ENCODE measurements around the gene TRIM71. TPM values are rescaled to one million over a fixed set of nuclear protein-coding genes. Genes with fewer than 3 reads are reported as not detected.

TRIM71 gene
- total RNA-seq, 1 donor from 2014 or later, result 0.07 TPM

DNA sequence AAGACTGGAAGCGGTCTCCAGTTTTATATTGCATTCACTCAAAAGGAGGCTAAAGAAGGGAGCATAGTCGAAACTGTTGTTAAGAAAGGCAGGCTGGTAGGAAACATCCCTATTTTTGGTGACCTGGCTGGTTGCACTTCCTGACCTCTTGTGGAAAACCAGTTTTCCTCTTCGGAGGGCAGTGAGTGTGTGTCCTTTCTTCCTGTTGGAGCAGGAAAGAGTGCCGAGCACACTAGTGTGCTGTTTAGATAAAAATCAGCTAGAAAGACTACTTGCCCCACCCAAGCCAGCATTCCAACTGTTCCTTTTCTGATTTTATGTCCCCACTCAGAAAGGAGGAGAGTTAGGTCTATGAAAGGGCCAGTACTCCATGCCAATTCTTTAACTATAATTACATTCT lies 68.5 kb downstream of the TRIM71 start:
- peaks cover 36% of the 10 kb centered on the region for H3K27me3 Mint-ChIP-seq
- no peak for DNase-seq
- no peaks in the 10 kb centered on the region for H3K36me3 Mint-ChIP-seq (ENCODE audit: low read depth)
- intact Hi-C loops (cut with micrococcal nuclease), result no loop called here
- H3K4me3 Mint-ChIP-seq, result no peak overlapping the region
- H3K4me1 Mint-ChIP-seq, result peaks cover 13% of the 10 kb centered on the region
- H3K9me3 Mint-ChIP-seq, result no peaks in the 10 kb centered on the region
- H3K27ac Mint-ChIP-seq, result no peak overlapping the region

DNA sequence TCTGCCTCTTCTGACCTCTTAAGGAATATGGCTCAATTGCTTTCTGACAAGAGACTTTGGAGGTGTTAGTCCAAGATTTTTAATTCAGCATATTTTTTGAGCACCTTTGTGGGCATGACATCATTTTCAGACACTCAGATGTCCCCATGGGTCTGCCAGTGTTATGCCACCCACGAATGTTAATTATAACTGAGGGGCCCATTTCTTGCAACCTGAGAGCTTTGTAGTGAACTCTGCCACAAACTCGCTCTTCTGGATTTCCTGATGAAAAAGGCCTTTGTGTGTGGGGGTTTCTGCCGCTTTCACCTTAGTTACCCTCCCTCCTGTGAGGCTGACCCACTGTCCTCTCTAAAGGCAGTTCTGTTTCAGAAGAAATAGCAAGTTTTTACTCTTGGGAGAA lies 69.1 kb downstream of the TRIM71 start:
- H3K27ac Mint-ChIP-seq, result no peak overlapping the region
- H3K36me3 Mint-ChIP-seq (ENCODE audit: low read depth), result no peaks in the 10 kb centered on the region
- no peaks in the 10 kb centered on the region for H3K9me3 Mint-ChIP-seq
- peaks cover 13% of the 10 kb centered on the region for H3K4me1 Mint-ChIP-seq
- H3K27me3 Mint-ChIP-seq, result peaks cover 33% of the 10 kb centered on the region
- intact Hi-C loops (cut with micrococcal nuclease), result no loop called here
- no peak overlapping the region for H3K4me3 Mint-ChIP-seq
- DNase-seq, result no peak

DNA sequence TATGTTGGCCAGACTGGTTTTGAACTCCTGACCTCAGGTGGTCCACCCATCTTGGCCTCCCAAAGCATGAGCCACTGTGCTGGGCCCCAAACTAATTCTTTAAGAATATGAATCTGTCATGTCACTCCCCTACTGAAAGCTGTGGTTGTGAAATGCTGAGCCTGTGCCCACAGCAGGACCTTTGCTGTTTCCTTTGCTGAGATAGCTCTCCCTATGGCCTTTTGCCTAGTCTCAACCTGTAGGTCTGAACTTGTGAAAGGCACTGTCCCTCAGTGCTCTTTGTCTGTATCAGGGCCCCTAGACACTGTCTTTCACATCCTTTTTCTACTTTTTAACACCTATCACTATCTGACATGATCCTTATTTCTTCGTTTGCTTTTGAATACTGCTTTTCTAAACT lies 70.9 kb downstream of the TRIM71 start:
- H3K27ac Mint-ChIP-seq, result no peak overlapping the region
- intact Hi-C loops (cut with micrococcal nuclease), result no loop called here
- H3K9me3 Mint-ChIP-seq, result no peaks in the 10 kb centered on the region
- DNase-seq, result no peak
- peaks cover under 1% of the 10 kb centered on the region for H3K4me1 Mint-ChIP-seq
- no peak overlapping the region for H3K4me3 Mint-ChIP-seq
- H3K27me3 Mint-ChIP-seq, result peaks cover 44% of the 10 kb centered on the region
- H3K36me3 Mint-ChIP-seq (ENCODE audit: low read depth), result no peaks in the 10 kb centered on the region

DNA sequence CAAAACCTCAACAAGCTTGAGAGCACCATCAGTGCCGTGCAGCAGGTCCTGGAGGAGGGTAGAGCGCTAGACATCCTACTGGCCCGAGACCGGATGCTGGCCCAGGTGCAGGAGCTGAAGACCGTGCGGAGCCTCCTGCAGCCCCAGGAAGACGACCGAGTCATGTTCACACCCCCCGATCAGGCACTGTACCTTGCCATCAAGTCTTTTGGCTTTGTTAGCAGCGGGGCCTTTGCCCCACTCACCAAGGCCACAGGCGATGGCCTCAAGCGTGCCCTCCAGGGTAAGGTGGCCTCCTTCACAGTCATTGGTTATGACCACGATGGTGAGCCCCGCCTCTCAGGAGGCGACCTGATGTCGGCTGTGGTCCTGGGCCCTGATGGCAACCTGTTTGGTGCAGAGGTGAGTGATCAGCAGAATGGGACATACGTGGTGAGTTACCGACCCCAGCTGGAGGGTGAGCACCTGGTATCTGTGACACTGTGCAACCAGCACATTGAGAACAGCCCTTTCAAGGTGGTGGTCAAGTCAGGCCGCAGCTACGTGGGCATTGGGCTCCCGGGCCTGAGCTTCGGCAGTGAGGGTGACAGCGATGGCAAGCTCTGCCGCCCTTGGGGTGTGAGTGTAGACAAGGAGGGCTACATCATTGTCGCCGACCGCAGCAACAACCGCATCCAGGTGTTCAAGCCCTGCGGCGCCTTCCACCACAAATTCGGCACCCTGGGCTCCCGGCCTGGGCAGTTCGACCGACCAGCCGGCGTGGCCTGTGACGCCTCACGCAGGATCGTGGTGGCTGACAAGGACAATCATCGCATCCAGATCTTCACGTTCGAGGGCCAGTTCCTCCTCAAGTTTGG lies 72.9 kb downstream of the TRIM71 start:
- H3K27me3 Mint-ChIP-seq, result peaks cover 51% of the 10 kb centered on the region
- no peaks in the 10 kb centered on the region for H3K36me3 Mint-ChIP-seq (ENCODE audit: low read depth)
- no peaks in the 10 kb centered on the region for H3K9me3 Mint-ChIP-seq
- no peak overlapping the region for H3K27ac Mint-ChIP-seq
- intact Hi-C loops (cut with micrococcal nuclease), result no loop called here
- no peaks in the 10 kb centered on the region for H3K4me1 Mint-ChIP-seq
- H3K4me3 Mint-ChIP-seq, result no peak overlapping the region
- DNase-seq, result no peak

DNA sequence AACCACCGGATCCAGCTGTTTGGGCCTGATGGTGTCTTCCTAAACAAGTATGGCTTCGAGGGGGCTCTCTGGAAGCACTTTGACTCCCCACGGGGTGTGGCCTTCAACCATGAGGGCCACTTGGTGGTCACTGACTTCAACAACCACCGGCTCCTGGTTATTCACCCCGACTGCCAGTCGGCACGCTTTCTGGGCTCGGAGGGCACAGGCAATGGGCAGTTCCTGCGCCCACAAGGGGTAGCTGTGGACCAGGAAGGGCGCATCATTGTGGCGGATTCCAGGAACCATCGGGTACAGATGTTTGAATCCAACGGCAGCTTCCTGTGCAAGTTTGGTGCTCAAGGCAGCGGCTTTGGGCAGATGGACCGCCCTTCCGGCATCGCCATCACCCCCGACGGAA lies 73.6 kb downstream of the TRIM71 start:
- H3K27me3 Mint-ChIP-seq, result peaks cover 54% of the 10 kb centered on the region
- H3K4me3 Mint-ChIP-seq, result no peak overlapping the region
- intact Hi-C loops (cut with micrococcal nuclease), result no loop called here
- no peaks in the 10 kb centered on the region for H3K9me3 Mint-ChIP-seq
- no peak for DNase-seq
- no peaks in the 10 kb centered on the region for H3K4me1 Mint-ChIP-seq
- no peaks in the 10 kb centered on the region for H3K36me3 Mint-ChIP-seq (ENCODE audit: low read depth)
- H3K27ac Mint-ChIP-seq, result no peak overlapping the region

DNA sequence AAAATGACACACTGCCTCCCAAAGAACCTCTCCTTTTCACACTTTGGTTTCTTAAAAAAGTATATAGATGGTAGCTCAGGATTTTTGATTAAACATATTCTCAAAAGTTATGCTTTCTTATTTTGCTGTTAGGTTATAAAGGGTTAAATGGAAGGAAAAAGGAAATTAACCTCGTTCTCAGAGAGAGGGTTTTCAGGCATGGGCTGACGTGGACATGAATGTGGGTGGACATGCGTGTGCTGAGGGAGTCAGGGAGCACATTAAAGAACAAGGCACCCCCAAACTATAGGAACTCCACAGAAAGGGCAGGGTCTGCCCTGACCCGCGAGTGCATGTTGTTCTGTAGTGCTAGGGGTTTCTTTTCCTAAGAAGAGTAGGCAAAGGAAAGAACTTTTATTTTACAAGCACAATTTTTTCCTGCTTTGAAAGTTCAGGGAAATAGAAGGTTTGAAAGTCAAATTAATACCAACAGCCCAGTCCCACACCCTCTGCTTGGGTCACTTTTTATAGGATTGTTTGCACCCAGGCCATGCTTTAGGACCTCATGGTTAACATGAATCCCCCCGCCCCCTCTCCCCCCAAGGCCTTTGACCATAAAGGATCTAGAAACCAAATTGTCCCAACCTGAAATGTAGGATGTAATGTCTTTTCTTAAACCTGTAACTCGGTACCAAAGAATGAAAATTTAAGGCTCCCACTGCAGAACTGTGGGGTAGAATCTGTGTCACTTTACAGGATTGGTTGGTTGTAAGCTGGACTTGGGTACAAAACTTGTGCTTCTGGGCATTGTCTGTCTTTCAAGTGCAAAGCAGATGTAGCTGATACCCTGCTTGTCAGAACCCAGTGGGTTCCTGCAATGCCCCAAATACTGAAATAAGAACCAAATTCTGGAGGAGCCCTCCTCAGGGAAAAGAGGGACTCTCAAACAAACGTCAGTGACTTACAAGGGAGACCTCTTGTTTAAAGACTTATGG lies 75.1 kb downstream of the TRIM71 start:
- intact Hi-C loops (cut with micrococcal nuclease), result no loop called here
- H3K27me3 Mint-ChIP-seq, result peaks cover 52% of the 10 kb centered on the region
- H3K27ac Mint-ChIP-seq, result no peak overlapping the region
- no peaks in the 10 kb centered on the region for H3K4me1 Mint-ChIP-seq
- H3K36me3 Mint-ChIP-seq (ENCODE audit: low read depth), result no peaks in the 10 kb centered on the region
- H3K9me3 Mint-ChIP-seq, result no peaks in the 10 kb centered on the region
- no peak overlapping the region for H3K4me3 Mint-ChIP-seq
- DNase-seq, result no peak

DNA sequence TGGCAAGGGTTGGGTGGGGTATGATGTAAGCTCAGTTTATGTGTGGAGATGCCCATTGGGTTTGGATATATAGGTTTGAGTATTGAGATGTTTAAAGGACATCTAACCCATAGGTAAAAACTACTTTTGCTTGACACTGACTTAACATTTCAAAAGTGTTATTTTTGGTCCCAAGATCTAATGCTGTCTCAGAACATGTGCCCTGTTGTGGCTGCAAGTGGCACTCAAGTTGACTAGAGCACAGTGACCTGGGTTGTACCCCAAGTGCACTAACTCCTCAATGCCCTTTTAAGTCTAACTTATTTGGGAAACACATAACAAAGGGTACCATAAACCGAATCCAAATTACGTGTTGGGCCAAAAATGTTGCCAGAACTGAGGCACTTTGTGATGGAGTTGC lies 77.2 kb downstream of the TRIM71 start:
- intact Hi-C loops (cut with micrococcal nuclease), result no loop called here
- Mint-ChIP-seq H3K4me1 (no peaks in the 10 kb centered on the region), H3K27me3 (peaks cover 56% of the 10 kb centered on the region), H3K36me3 (ENCODE audit: low read depth) (no peaks in the 10 kb centered on the region), H3K9me3 (no peaks in the 10 kb centered on the region), H3K4me3 (no peak overlapping the region), H3K27ac (no peak overlapping the region)
- no peak for DNase-seq

DNA sequence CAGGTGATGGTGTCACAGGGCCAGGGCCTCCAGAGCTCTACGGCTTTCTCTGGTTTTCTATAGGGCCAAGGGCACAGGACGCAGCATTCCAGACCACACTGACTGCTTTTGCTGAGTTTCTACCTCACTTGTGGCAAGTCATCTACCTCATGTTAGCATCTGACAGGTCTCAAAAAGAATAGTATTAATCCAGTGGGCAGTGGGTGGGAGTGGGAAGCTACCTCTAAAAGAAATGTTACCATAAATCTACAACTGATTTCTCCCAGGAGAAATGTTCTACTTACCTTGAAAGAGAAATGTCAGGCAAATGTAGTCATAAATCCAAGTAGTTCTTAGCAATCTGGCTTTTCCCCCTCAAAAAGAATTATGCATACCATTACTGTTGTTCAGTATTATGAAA lies 77.9 kb downstream of the TRIM71 start:
- intact Hi-C loops (cut with micrococcal nuclease), result no loop called here
- Mint-ChIP-seq H3K36me3 (ENCODE audit: low read depth) (no peaks in the 10 kb centered on the region), H3K27me3 (peaks cover 57% of the 10 kb centered on the region), H3K9me3 (no peaks in the 10 kb centered on the region), H3K27ac (no peak overlapping the region), H3K4me1 (no peaks in the 10 kb centered on the region), H3K4me3 (no peak overlapping the region)
- DNase-seq, result no peak

DNA sequence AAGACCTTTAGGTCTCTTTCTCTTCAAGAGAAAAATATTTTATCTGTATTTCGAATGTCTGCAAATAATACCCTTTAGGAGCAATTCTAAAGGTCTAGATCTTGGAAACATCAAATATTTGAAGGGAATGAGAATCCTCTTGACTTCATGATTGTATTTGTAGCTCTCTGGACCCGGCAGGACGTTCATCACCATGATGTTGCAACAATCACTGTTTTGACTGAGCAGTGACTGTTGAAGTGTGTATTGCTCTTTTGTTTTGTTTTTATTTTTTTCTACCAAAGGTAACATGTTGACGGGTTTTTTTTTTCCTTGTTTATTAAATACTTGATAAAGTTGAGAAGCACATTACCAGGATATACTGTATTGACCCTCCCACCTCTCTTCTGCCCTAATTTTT lies 78.3 kb downstream of the TRIM71 start:
- no peak overlapping the region for H3K27ac Mint-ChIP-seq
- H3K27me3 Mint-ChIP-seq, result peaks cover 61% of the 10 kb centered on the region
- H3K9me3 Mint-ChIP-seq, result no peaks in the 10 kb centered on the region
- no peak for DNase-seq
- intact Hi-C loops (cut with micrococcal nuclease), result no loop called here
- no peaks in the 10 kb centered on the region for H3K36me3 Mint-ChIP-seq (ENCODE audit: low read depth)
- no peak overlapping the region for H3K4me3 Mint-ChIP-seq
- no peaks in the 10 kb centered on the region for H3K4me1 Mint-ChIP-seq

DNA sequence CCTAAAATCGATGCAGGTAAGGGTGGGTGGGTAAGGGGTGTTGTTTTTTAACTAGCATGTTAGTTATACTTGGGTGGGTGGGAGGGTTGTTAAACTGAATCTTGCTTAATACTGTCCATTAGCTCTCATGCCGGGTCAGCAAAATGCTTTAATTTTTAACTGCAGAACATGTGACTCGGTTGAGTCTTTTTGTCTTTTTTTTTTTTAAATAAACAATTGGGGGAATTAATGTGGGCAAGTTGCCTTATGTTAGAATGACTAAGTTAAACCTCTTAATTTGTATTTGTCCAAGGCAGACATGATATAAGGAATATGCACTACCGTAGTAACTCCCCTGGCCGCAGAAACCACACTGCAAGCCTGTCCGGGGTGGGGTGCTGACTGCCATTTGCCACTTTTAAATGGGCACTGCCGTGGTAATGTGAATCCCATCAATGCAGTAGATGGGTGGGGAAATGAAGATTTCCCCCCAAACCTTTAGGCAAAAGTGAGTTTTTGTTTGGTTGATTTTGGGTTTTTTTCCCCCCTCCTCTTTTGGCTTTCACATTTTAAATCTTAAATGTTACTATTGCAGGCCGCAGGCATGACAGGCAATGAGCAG lies 79.3 kb downstream of the TRIM71 start:
- Mint-ChIP-seq H3K36me3 (ENCODE audit: low read depth) (no peaks in the 10 kb centered on the region), H3K27ac (no peak overlapping the region), H3K27me3 (peaks cover 61% of the 10 kb centered on the region), H3K4me1 (no peaks in the 10 kb centered on the region), H3K4me3 (no peak overlapping the region), H3K9me3 (no peaks in the 10 kb centered on the region)
- DNase-seq, result no peak
- intact Hi-C loops (cut with micrococcal nuclease), result no loop called here

DNA sequence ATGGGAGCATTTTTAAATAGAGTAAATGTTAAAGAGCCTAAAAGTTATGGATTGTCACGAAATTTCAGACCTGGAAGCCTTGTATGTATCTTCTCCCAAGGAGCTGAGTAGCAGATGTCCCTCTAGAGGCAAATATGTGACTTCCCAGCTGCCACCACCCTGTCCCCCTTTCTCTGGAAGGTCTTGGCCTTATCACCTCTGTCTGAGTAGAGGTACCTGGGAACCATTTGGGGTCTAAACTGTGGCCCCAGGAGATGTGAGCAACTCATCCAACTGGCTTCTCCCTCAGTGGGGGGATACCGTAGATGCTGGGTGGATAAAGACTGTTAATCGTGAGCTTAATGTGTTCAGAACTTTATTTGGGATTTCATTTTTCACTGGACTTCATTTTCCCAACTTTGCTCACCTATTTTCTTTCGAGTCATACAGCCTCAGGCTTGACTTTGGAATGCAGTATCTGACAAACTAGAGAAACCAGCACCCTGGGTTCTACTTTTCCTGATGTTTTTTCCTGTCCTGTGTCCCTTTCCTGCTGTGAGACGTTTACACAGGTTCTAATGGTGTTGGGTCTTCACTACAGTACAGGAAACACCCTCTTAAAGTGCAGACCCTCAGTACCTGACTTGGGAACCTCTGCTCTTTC lies 80.3 kb downstream of the TRIM71 start:
- Mint-ChIP-seq H3K4me1 (peaks cover 2% of the 10 kb centered on the region), H3K27ac (no peak overlapping the region), H3K36me3 (ENCODE audit: low read depth) (no peaks in the 10 kb centered on the region), H3K4me3 (no peak overlapping the region), H3K27me3 (peaks cover 56% of the 10 kb centered on the region), H3K9me3 (no peaks in the 10 kb centered on the region)
- DNase-seq, result no peak
- intact Hi-C loops (cut with micrococcal nuclease), result no loop called here

DNA sequence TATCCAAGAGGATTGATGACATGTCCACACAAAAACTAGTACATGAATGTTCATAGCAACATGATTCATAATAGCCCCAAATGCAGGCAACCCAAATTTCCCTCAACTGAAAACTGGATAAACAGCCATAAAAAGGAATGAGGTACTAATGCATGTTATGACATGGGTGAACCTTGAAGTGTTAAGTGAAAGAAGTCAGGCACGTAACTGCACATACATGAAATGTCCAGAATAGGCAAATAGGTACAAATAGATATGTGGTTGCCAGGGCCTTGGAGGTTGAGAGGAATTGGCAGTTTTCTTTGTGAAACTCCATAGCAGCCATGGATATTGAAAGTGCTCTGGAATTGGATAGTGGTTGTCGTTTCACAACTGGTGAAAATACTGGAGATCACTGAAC lies 81.5 kb downstream of the TRIM71 start:
- H3K4me1 Mint-ChIP-seq, result peaks cover 2% of the 10 kb centered on the region
- no peaks in the 10 kb centered on the region for H3K36me3 Mint-ChIP-seq (ENCODE audit: low read depth)
- intact Hi-C loops (cut with micrococcal nuclease), result no loop called here
- no peak for DNase-seq
- peaks cover 49% of the 10 kb centered on the region for H3K27me3 Mint-ChIP-seq
- no peak overlapping the region for H3K4me3 Mint-ChIP-seq
- H3K27ac Mint-ChIP-seq, result no peak overlapping the region
- no peaks in the 10 kb centered on the region for H3K9me3 Mint-ChIP-seq

DNA sequence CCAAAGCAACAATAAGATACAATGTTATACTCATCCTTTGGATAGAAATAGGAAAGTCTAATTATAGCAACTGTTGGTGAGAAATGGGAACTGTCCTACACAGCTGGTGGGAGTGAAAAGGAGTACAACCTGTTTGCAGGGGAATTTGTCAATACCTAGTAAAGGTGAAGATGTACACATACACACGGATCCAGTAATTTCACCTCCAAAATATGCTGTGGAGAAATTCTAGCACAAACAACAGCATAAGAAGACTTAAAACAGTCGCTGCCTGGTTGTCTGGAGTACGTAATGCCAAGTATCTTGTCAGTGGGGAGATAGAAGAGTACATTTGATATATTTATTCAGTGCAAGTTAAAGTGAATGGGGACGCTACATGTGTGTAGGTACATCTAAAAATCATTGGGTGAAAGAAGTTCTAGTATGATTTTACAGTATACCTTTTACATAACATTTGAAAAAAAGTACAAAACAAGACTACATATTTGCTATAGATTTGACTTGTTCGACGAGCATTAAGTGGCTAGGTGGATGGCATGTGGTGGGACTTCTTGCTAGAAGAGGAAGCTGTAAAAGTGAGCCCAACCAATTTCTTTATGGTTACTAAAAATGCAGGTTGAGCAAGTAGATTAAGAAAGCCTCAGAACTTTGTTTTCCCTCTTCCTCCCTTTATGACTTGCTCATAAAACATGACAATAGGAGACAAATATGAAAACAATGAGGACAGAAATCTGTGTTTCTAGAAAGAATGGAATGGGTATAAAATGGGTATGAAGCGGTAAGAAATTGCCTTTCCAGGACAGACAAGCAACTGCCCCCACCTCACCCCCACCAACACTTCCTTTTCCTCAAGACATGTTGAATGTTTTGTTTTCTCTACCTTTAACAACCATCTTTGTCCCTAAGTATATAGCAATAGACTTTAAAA lies 83.5 kb downstream of the TRIM71 start:
- intact Hi-C loops (cut with micrococcal nuclease), result loop anchor here (10.0 kb wide), 1 partner anchor 166 kb away; no protein-coding TSS in a partner anchor
- H3K9me3 Mint-ChIP-seq, result no peaks in the 10 kb centered on the region

More for the DNA sequence above, 83.5 kb downstream of the TRIM71 start:
- Mint-ChIP-seq H3K27me3 (peaks cover 29% of the 10 kb centered on the region), H3K4me1 (peaks cover 2% of the 10 kb centered on the region), H3K4me3 (no peak overlapping the region), H3K36me3 (ENCODE audit: low read depth) (no peaks in the 10 kb centered on the region), H3K27ac (no peak overlapping the region)
- no peak for DNase-seq
